Measurements from ENCODE around the gene NUDCD3.

The NUDCD3 gene

GRCh38 chr7:44396496-44396895, 94.0 kb downstream of the NUDCD3 start:
- no peaks in the 10 kb centered on the region for H3K9me3 ChIP-seq (ENCODE audit: control insufficient read depth, insufficient read depth, low read length)
- no peak overlapping the region for H3K27ac ChIP-seq (ENCODE audit: low read depth, low read length)
- H3K4me1 ChIP-seq (ENCODE audit: control insufficient read depth, insufficient read depth, low read length): no peaks in the 10 kb centered on the region
- H3K27me3 ChIP-seq (ENCODE audit: control insufficient read depth, insufficient read depth, low read length): no peaks in the 10 kb centered on the region
- peaks cover 18% of the 10 kb centered on the region for H3K36me3 ChIP-seq (ENCODE audit: control insufficient read depth, insufficient read depth, low read length)
- H3K4me3 ChIP-seq (ENCODE audit: low read depth, low read length): no peak overlapping the region
- H3K9ac ChIP-seq (ENCODE audit: low read depth, low read length): no peak overlapping the region

GRCh38 chr7:44395067-44395466, 95.4 kb downstream of the NUDCD3 start:
- H3K9ac ChIP-seq (ENCODE audit: low read depth, low read length): no peak overlapping the region
- no peak overlapping the region for H3K27ac ChIP-seq (ENCODE audit: low read depth, low read length)
- H3K4me3 ChIP-seq (ENCODE audit: low read depth, low read length): no peak overlapping the region
- no peaks in the 10 kb centered on the region for H3K4me1 ChIP-seq (ENCODE audit: control insufficient read depth, insufficient read depth, low read length)
- no peaks in the 10 kb centered on the region for H3K27me3 ChIP-seq (ENCODE audit: control insufficient read depth, insufficient read depth, low read length)
- no peaks in the 10 kb centered on the region for H3K9me3 ChIP-seq (ENCODE audit: control insufficient read depth, insufficient read depth, low read length)
- peaks cover 30% of the 10 kb centered on the region for H3K36me3 ChIP-seq (ENCODE audit: control insufficient read depth, insufficient read depth, low read length)

- peaks cover 33% of the 10 kb centered on the region for H3K36me3 ChIP-seq (ENCODE audit: control insufficient read depth, insufficient read depth, low read length)
- H3K9ac ChIP-seq (ENCODE audit: low read depth, low read length): no peak overlapping the region
These were observed 95.8 kb downstream of the NUDCD3 start for GRCh38 chr7:44394636-44395035.

GRCh38 chr7:44394112-44394447, 96.4 kb downstream of the NUDCD3 start:
- Histone ChIP-seq H3K4me3 (ENCODE audit: low read depth, low read length) (no peak overlapping the region), H3K4me1 (ENCODE audit: control insufficient read depth, insufficient read depth, low read length) (no peaks in the 10 kb centered on the region), H3K36me3 (ENCODE audit: control insufficient read depth, insufficient read depth, low read length) (peaks cover 38% of the 10 kb centered on the region), H3K9me3 (ENCODE audit: control insufficient read depth, insufficient read depth, low read length) (no peaks in the 10 kb centered on the region), H3K27me3 (ENCODE audit: control insufficient read depth, insufficient read depth, low read length) (no peaks in the 10 kb centered on the region), H3K27ac (ENCODE audit: low read depth, low read length) (no peak overlapping the region), H3K9ac (ENCODE audit: low read depth, low read length) (no peak overlapping the region)

More at GRCh38 chr7:44394636-44395035, 95.8 kb downstream of the NUDCD3 start:
- Histone ChIP-seq H3K27me3 (ENCODE audit: control insufficient read depth, insufficient read depth, low read length) (no peaks in the 10 kb centered on the region), H3K9me3 (ENCODE audit: control insufficient read depth, insufficient read depth, low read length) (no peaks in the 10 kb centered on the region), H3K4me3 (ENCODE audit: low read depth, low read length) (no peak overlapping the region), H3K27ac (ENCODE audit: low read depth, low read length) (no peak overlapping the region), H3K4me1 (ENCODE audit: control insufficient read depth, insufficient read depth, low read length) (no peaks in the 10 kb centered on the region)

- H3K36me3 ChIP-seq (ENCODE audit: control insufficient read depth, insufficient read depth, low read length): peaks cover 44% of the 10 kb centered on the region
- no peak overlapping the region for H3K27ac ChIP-seq (ENCODE audit: low read depth, low read length)
- no peaks in the 10 kb centered on the region for H3K27me3 ChIP-seq (ENCODE audit: control insufficient read depth, insufficient read depth, low read length)
- no peak overlapping the region for H3K4me3 ChIP-seq (ENCODE audit: low read depth, low read length)
- H3K4me1 ChIP-seq (ENCODE audit: control insufficient read depth, insufficient read depth, low read length): no peaks in the 10 kb centered on the region
- H3K9me3 ChIP-seq (ENCODE audit: control insufficient read depth, insufficient read depth, low read length): no peaks in the 10 kb centered on the region
- no peak overlapping the region for H3K9ac ChIP-seq (ENCODE audit: low read depth, low read length)
These were observed 97.0 kb downstream of the NUDCD3 start for GRCh38 chr7:44393238-44394111.

GRCh38 chr7:44392618-44393010, 97.8 kb downstream of the NUDCD3 start:
- Histone ChIP-seq H3K36me3 (ENCODE audit: control insufficient read depth, insufficient read depth, low read length) (peaks cover 50% of the 10 kb centered on the region), H3K9ac (ENCODE audit: low read depth, low read length) (no peak overlapping the region), H3K4me1 (ENCODE audit: control insufficient read depth, insufficient read depth, low read length) (no peaks in the 10 kb centered on the region), H3K27me3 (ENCODE audit: control insufficient read depth, insufficient read depth, low read length) (no peaks in the 10 kb centered on the region), H3K4me3 (ENCODE audit: low read depth, low read length) (no peak overlapping the region), H3K9me3 (ENCODE audit: control insufficient read depth, insufficient read depth, low read length) (no peaks in the 10 kb centered on the region), H3K27ac (ENCODE audit: low read depth, low read length) (no peak overlapping the region)

GRCh38 chr7:44391746-44392617, 98.5 kb downstream of the NUDCD3 start:
- Histone ChIP-seq H3K4me1 (ENCODE audit: control insufficient read depth, insufficient read depth, low read length) (no peaks in the 10 kb centered on the region), H3K9ac (ENCODE audit: low read depth, low read length) (no peak overlapping the region), H3K4me3 (ENCODE audit: low read depth, low read length) (no peak overlapping the region), H3K27me3 (ENCODE audit: control insufficient read depth, insufficient read depth, low read length) (no peaks in the 10 kb centered on the region), H3K9me3 (ENCODE audit: control insufficient read depth, insufficient read depth, low read length) (no peaks in the 10 kb centered on the region), H3K36me3 (ENCODE audit: control insufficient read depth, insufficient read depth, low read length) (peaks cover 52% of the 10 kb centered on the region), H3K27ac (ENCODE audit: low read depth, low read length) (no peak overlapping the region)

GRCh38 chr7:44391171-44391570, 99.3 kb downstream of the NUDCD3 start:
- H3K27ac ChIP-seq (ENCODE audit: low read depth, low read length): no peak overlapping the region
- no peak overlapping the region for H3K9ac ChIP-seq (ENCODE audit: low read depth, low read length)
- no peaks in the 10 kb centered on the region for H3K27me3 ChIP-seq (ENCODE audit: control insufficient read depth, insufficient read depth, low read length)
- H3K36me3 ChIP-seq (ENCODE audit: control insufficient read depth, insufficient read depth, low read length): peaks cover 58% of the 10 kb centered on the region
- no peaks in the 10 kb centered on the region for H3K9me3 ChIP-seq (ENCODE audit: control insufficient read depth, insufficient read depth, low read length)
- H3K4me3 ChIP-seq (ENCODE audit: low read depth, low read length): no peak overlapping the region
- H3K4me1 ChIP-seq (ENCODE audit: control insufficient read depth, insufficient read depth, low read length): no peaks in the 10 kb centered on the region

GRCh38 chr7:44390701-44391100, 99.8 kb downstream of the NUDCD3 start:
- Histone ChIP-seq H3K36me3 (ENCODE audit: control insufficient read depth, insufficient read depth, low read length) (peaks cover 63% of the 10 kb centered on the region), H3K4me3 (ENCODE audit: low read depth, low read length) (no peak overlapping the region), H3K9me3 (ENCODE audit: control insufficient read depth, insufficient read depth, low read length) (no peaks in the 10 kb centered on the region), H3K4me1 (ENCODE audit: control insufficient read depth, insufficient read depth, low read length) (no peaks in the 10 kb centered on the region), H3K27ac (ENCODE audit: low read depth, low read length) (no peak overlapping the region), H3K9ac (ENCODE audit: low read depth, low read length) (no peak overlapping the region), H3K27me3 (ENCODE audit: control insufficient read depth, insufficient read depth, low read length) (no peaks in the 10 kb centered on the region)

- Histone ChIP-seq H3K36me3 (ENCODE audit: control insufficient read depth, insufficient read depth, low read length) (peaks cover 70% of the 10 kb centered on the region), H3K9me3 (ENCODE audit: control insufficient read depth, insufficient read depth, low read length) (no peaks in the 10 kb centered on the region)
These were observed 102.1 kb downstream of the NUDCD3 start for GRCh38 chr7:44388089-44388970.

More at GRCh38 chr7:44388089-44388970, 102.1 kb downstream of the NUDCD3 start:
- H3K9ac ChIP-seq (ENCODE audit: low read depth, low read length): no peak overlapping the region
- H3K4me1 ChIP-seq (ENCODE audit: control insufficient read depth, insufficient read depth, low read length): no peaks in the 10 kb centered on the region
- H3K4me3 ChIP-seq (ENCODE audit: low read depth, low read length): no peak overlapping the region
- no peak overlapping the region for H3K27ac ChIP-seq (ENCODE audit: low read depth, low read length)
- H3K27me3 ChIP-seq (ENCODE audit: control insufficient read depth, insufficient read depth, low read length): no peaks in the 10 kb centered on the region
